Cardiac muscle cell (in vitro differentiated cells and primary cell): ENCODE data around the gene LILRA6. TPM values are rescaled to one million over a fixed set of nuclear protein-coding genes. Genes with fewer than 3 reads are reported as not detected.
"Not testable (repeated sequence)": the region's sequence is repeated elsewhere in the genome, so short reads cannot be mapped to it uniquely, and the experiment has no call there.

Experiments
- DNase-seq, 2 donors: peaks; one replicate each; pipeline versions ENCODE4 v3.0.0 to v3.0.0-alpha.2; 2010 to 2017; ENCODE audit warnings: low read depth in 1 of 2, low spot score in 1 of 2
- H3K27ac ChIP-seq: fragments of 200-600 bp; sonication (generic); 2 replicates; pipeline ENCODE4 v1.5.1; 2016
- H3K27me3 ChIP-seq: fragments of 200-600 bp; sonication (generic); 2 replicates; pipeline ENCODE4 v1.6.0; 2016; ENCODE audit warnings: control low read depth
- H3K36me3 ChIP-seq: fragments of 200-600 bp; sonication (generic); 2 replicates; pipeline ENCODE4 v1.5.1; 2016; ENCODE audit warnings: control low read depth
- H3K4me1 ChIP-seq: fragments of 200-600 bp; sonication (generic); 2 replicates; pipeline ENCODE4 v1.8.1; 2017; ENCODE audit warnings: low read depth, mild to moderate bottlenecking, mixed run types
- H3K4me3 ChIP-seq: fragments of 200-600 bp; sonication (generic); 2 replicates; pipeline ENCODE4 v1.5.1; 2016; ENCODE audit warnings: mild to moderate bottlenecking
- H3K9me3 ChIP-seq: fragments of 200-600 bp; sonication (generic); 2 replicates; pipeline ENCODE4 v1.5.1; 2017; ENCODE audit warnings: low read depth, mild to moderate bottlenecking, control low read depth
- polyA plus RNA-seq: library from polyadenylated mRNA; unstranded; fragments of >200 nt; fragmentation: Nextera tagmentation; extraction: Ambion mirVana; gene quantifications from 2 replicates; pipeline ENCODE4 v1.2.1, GENCODE V29; 2016
- total RNA-seq: library from RNA; depleted of rRNA; stranded (reverse); fragments of >200 nt; gene quantifications from 2 replicates; pipeline ENCODE4 v1.2.3, GENCODE V29; 2016
- TF ChIP-seq, protein P1 (sequence below): IDR thresholded peaks from 2 replicates; pipeline ENCODE4 v1.5.1; 2012; ENCODE audit warnings: low read depth, mild to moderate bottlenecking, low read length

Gene LILRA6
- total RNA-seq (0.15 and 0.18 TPM in 2 replicates), polyA plus RNA-seq (0.27 TPM in 1 of 2 replicates, not detected in the other)

DNA sequence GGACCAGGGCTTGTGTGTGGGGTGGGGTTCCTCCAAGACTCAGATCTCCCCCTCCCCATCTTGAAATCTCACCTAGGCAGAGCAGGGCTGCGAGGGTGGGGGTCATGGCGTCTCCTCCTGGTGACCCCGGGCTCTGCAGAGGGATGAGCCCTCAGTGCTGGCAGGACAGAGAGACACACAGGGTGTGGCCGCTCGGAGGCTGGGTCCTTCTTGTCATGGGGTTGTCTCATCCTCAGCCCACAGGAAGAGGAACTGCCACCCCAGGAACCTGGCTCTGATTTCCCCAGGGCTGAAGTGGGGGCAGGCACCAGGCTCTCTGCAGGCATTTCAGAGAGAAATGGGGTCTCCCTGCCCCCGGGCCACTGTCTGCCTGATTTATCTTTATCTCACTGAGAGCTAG lies at the start of gene LILRA6:
Gene LILRA6 (minus strand): TSS at position 145 of the 400 bp plus-strand sequence.
- H3K36me3 ChIP-seq, DNase-seq, H3K27me3 ChIP-seq, H3K4me3 ChIP-seq, H3K4me1 ChIP-seq, H3K9me3 ChIP-seq, H3K27ac ChIP-seq: not testable (repeated sequence)

DNA sequence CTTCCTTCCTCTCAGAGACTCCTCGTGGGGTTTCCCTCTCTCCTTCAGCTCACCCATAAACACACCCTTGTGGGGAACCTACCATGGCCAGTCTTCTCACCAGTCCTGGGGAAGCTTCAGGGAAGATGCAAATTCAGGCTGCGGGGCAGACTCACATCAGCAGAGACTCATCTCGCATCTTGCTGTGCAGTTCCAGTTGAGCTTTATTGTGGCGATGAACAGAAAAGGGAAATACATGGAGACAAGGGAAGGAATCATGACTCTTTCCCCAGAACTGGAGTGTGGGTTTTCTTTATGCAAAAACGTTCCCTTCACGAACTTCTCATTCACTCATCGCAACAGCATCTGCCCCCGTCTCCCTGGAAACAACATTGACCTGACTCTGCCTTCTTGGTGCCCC lies 46.6 kb upstream of the LILRA6 start:
- not testable (repeated sequence) for H3K36me3 ChIP-seq

DNA sequence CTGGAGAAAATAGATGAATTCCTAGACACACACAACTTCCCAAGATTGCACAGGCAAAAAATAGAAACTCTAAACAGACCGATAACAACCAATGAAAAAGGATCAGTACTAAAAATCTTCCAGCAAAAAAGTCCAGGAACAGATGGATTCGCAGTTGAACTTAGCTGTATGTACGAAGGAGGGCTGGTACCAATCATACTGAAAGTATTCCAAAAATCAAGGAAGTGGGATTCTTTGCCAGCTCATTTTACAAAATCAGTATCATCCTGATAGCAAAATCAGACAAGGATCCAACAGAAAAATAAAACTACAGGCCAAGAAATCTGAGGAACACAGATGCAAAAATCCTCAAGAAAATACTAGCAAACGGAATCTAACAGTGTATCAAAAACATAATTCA lies 44.9 kb upstream of the LILRA6 start:
- TF ChIP-seq, protein P1, sequence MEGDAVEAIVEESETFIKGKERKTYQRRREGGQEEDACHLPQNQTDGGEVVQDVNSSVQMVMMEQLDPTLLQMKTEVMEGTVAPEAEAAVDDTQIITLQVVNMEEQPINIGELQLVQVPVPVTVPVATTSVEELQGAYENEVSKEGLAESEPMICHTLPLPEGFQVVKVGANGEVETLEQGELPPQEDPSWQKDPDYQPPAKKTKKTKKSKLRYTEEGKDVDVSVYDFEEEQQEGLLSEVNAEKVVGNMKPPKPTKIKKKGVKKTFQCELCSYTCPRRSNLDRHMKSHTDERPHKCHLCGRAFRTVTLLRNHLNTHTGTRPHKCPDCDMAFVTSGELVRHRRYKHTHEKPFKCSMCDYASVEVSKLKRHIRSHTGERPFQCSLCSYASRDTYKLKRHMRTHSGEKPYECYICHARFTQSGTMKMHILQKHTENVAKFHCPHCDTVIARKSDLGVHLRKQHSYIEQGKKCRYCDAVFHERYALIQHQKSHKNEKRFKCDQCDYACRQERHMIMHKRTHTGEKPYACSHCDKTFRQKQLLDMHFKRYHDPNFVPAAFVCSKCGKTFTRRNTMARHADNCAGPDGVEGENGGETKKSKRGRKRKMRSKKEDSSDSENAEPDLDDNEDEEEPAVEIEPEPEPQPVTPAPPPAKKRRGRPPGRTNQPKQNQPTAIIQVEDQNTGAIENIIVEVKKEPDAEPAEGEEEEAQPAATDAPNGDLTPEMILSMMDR: no peak

More for the DNA sequence above, 46.6 kb upstream of the LILRA6 start:
- not testable (repeated sequence) for H3K4me1 ChIP-seq, H3K27me3 ChIP-seq, H3K9me3 ChIP-seq, DNase-seq, H3K27ac ChIP-seq, H3K4me3 ChIP-seq

DNA sequence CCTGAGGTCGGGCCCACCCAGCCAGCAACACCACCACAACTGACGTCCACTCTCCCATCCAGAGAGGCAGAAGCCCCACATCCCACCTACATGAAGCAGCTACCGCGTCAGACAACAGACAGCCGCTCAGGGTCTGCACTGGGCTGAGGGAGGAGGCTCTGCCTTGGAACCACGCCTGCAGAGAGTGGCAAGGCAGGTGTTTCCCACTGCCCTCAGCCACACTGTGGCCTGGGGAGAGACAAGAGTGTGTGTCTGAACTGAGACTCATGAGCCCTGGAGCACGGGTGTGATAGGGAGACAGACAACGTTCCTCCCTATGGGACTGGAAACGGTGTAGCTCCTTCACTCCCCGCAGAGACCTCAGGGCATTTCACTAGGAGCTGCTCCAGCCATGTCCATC lies 43.7 kb upstream of the LILRA6 start:
- not testable (repeated sequence) for H3K36me3 ChIP-seq, H3K27me3 ChIP-seq, H3K27ac ChIP-seq, H3K4me1 ChIP-seq, H3K9me3 ChIP-seq, DNase-seq, H3K4me3 ChIP-seq

More for the DNA sequence above, 44.9 kb upstream of the LILRA6 start:
- Histone ChIP-seq H3K27me3 (peaks cover 2% of the 10 kb centered on the region), H3K4me3 (no peak overlapping the region), H3K27ac (no peak overlapping the region), H3K36me3 (no peaks in the 10 kb centered on the region), H3K9me3 (no peaks in the 10 kb centered on the region), H3K4me1 (no peaks in the 10 kb centered on the region)
- DNase-seq: peak in 1 of 2 donors; percentile 16

DNA sequence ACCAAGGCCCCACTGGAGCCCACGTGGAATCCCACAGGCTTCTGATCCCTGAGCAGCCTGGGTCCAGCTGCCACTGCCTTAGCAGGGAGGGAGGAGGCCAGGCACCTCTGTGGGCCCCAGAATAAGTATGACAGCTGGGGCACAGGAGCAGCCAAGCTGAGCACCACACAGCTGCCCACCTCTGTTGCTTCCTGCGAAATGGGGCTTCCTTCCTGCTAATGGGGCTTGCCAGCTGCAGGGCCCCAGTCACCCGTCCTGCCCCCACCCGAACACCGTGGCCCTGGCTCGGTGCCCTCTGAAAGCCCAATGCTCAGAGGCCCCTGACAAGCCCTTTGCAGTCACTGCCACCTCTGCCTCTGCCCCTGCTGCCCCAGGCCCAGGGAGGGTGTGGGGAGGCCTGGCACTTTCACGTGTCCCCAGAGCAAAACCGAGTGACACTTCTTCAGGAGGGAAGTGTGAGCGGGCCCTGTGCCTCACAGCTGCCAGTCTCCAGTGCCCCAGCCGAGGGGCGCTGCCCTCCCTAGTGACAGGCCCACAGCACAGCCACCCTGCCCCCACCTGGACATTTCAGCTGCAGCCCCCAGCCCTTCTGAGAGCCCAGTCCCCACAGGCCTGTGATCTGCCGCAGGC lies 43.0 kb upstream of the LILRA6 start:
- not testable (repeated sequence) for H3K9me3 ChIP-seq, H3K4me3 ChIP-seq, H3K27ac ChIP-seq, H3K4me1 ChIP-seq, H3K27me3 ChIP-seq, DNase-seq, H3K36me3 ChIP-seq

DNA sequence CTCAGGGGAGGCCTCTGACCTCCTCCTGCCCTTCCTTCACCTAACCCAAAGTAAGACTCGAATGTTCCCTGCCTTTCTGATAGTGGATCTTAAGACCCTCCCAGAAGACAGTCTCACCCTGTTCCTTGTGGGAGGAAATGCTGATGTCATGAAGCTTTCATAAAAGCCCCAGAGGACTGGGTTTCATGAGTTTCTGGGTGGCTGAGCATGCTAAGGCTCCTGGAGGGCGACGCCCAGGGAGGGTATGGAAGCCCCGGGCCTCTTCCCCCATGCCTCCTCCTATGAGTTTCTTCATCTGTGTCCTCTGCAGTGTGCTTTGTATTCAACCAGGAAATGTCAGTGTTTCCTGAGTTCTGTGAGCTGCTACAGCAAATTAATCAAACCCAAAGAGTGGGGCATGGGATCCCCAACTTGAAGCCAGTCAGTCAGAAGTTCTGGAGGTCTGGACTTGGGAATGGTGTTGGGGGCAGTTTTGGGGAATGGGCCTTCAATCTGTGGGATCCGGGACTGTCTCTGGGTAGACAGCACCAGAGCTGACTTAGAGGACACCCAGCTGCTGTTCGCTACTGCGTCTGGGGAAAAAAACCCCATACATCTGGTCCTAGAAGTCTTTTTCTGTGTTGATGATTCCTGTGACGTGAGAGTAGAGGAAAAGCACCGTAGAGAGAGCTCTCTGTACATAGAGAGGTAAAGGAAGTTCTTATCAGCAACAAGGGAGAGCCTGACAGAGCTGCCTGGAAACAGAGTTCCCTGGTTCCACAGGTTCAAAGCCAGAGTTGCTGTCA lies 40.3 kb upstream of the LILRA6 start:
- TF ChIP-seq, protein P1: no peak
- Histone ChIP-seq H3K27ac (no peak overlapping the region), H3K9me3 (no peaks in the 10 kb centered on the region), H3K4me1 (no peaks in the 10 kb centered on the region), H3K27me3 (peaks cover 13% of the 10 kb centered on the region), H3K4me3 (no peak overlapping the region), H3K36me3 (no peaks in the 10 kb centered on the region)
- no peak for DNase-seq

DNA sequence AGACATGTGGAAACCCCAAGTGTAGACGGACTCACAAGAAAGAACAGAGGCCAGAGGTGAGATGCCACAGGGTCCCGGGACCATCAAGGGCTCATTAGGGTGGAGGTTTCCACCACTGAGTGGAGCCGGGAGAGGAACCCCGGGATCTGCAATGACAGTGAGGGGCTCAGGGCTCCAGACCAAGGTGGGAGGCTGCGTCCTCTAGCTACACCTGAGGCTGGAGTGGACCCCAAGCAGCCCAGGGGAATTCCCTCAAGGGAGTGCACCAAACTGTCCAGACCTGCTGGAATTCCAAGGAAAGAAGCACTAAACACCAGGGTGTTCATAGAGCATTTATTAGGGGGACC lies 39.1 kb upstream of the LILRA6 start:
- H3K27ac ChIP-seq, H3K36me3 ChIP-seq, H3K9me3 ChIP-seq, H3K4me3 ChIP-seq, H3K4me1 ChIP-seq, DNase-seq: not testable (repeated sequence)
- peaks cover 13% of the 10 kb centered on the region for H3K27me3 ChIP-seq

DNA sequence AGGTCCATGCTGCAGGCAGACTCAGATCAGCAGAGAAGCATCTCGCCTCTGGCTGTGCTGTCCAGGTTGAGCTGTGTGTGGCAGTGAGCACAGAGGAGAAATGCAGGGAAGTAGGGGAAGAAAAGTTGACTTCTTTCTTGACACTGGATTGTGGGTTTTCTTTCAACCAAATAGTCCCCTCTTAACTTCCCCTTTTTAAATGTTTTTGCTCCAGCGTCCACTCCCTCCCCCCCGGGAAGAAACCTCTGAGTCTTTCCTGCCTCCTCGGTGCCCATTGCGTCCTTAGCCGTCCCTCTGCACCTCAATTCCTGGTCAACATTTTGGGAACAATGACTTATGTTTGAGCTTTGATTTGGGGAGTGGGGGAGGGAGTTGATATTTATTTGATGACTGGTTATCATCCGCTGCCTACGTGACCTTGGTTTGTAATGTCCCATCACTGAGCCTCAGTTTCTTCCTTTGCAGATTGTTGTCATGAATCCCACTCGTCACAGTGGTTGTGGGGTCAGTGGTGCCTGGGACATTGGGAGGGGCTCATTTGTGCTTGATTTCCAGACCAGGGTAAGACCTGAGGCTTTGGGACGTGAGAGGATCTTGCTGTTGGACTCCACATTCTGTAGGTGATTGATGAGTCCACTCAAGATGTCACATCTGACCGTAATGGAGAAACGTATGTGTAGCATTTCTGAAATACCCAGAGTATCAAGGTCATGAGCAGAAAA lies 38.6 kb upstream of the LILRA6 start, which contains the start of gene LILRB2:
Gene LILRB2 (minus strand): TSS at position 104 of the 722 bp plus-strand sequence. CDS start 614 bp downstream, outside the sequence.
- TF ChIP-seq, protein P1: no peak
- H3K4me1 ChIP-seq: no peaks in the 10 kb centered on the region
- DNase-seq: no peak
- H3K36me3 ChIP-seq: no peaks in the 10 kb centered on the region
- H3K27me3 ChIP-seq: peaks cover 13% of the 10 kb centered on the region
- no peak within 1 kb of the TSS for H3K27ac ChIP-seq
- H3K9me3 ChIP-seq: no peaks in the 10 kb centered on the region
- H3K4me3 ChIP-seq: no peak within 1 kb of the TSS

DNA sequence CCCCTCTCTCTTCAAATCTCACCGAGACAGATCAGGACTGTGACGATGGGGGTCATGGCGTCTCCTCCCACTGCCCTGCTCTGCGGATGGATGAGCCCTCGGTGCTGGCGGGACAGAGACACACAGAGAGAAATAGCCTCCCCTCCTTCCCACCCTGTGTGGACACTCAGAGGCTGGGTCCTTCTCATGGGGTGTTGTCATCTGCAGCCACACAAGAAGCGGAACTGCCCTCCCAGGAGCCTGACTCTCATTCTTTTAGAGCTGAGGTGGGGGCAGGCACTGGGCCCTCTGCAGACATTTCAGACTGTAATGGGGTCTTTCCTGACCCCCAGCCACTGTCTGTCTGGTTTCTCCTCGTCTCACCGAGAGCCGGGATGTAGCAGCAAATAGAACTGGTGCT lies 37.9 kb upstream of the LILRA6 start:
- not testable (repeated sequence) for H3K4me3 ChIP-seq, H3K36me3 ChIP-seq, H3K9me3 ChIP-seq, H3K27ac ChIP-seq, H3K4me1 ChIP-seq, DNase-seq
- H3K27me3 ChIP-seq: peaks cover 13% of the 10 kb centered on the region

DNA sequence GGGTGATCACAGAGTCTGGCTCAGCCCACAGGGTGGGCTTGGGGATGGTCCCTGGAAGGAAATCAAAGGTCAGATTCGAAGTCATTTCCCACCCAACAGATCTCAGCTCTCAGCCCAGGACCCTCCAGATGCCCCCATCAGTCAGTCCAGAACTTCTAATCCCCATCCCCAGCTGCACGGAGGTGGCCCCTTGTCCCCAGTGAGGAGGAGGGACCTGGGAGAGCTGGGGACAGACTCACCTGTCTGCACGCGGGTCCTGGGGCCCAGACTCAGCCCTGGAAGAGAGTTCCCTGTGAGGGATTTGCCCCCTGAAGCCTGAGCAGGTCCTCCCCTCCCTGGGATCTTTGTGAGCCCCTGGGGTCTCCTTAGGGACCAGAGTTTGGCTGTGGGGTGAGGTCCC lies 37.4 kb upstream of the LILRA6 start:
- H3K27ac ChIP-seq, H3K4me1 ChIP-seq, DNase-seq, H3K9me3 ChIP-seq, H3K36me3 ChIP-seq, H3K4me3 ChIP-seq: not testable (repeated sequence)
- peaks cover 13% of the 10 kb centered on the region for H3K27me3 ChIP-seq
